Neuronal stem cell (in vitro differentiated cells): ENCODE results near the gene MSLN.

Source experiments
- DNase-seq: peaks from one replicate; pipeline ENCODE4 v3.0.0-alpha.2; 2013; ENCODE audit warnings: low spot score
- H2AFZ ChIP-seq: one replicate; pipeline ENCODE4 v1.6.1; 2013; ENCODE audit warnings: mild to moderate bottlenecking, low read length, inconsistent platforms
- H2AK5ac ChIP-seq: 2 replicates; pipeline ENCODE4 v1.6.1; 2013; ENCODE audit warnings: low read depth, mild to moderate bottlenecking, inconsistent platforms, low read length, moderate library complexity, mixed read lengths
- H2BK120ac ChIP-seq: 2 replicates; pipeline ENCODE4 v1.6.1; 2013; ENCODE audit warnings: low read depth, mild to moderate bottlenecking, inconsistent platforms, low read length, moderate library complexity, mixed read lengths
- H2BK12ac ChIP-seq: one replicate; pipeline ENCODE4 v1.6.1; 2013; ENCODE audit warnings: low read length, inconsistent platforms
- H2BK15ac ChIP-seq: 2 replicates; pipeline ENCODE4 v1.6.1; 2013; ENCODE audit warnings: mild to moderate bottlenecking, low read length, inconsistent platforms, mixed read lengths
- H2BK5ac ChIP-seq: one replicate; pipeline ENCODE4 v1.6.1; 2013; ENCODE audit warnings: inconsistent platforms, mild to moderate bottlenecking, low read length, moderate library complexity
- H3K14ac ChIP-seq: one replicate; pipeline ENCODE4 v1.6.1; 2013; ENCODE audit warnings: low read length, inconsistent platforms
- H3K18ac ChIP-seq: 2 replicates; pipeline ENCODE4 v1.6.1; 2013; ENCODE audit warnings: low read length, inconsistent platforms
- H3K23ac ChIP-seq: 2 replicates; pipeline ENCODE4 v1.6.1; 2013; ENCODE audit warnings: low read depth, mild to moderate bottlenecking, mixed read lengths, low read length, inconsistent platforms; ENCODE audit not compliant: poor library complexity
- H3K27ac ChIP-seq: replicated peaks from 3 replicates; pipeline ENCODE4 v1.5.1; 2013; ENCODE audit warnings: low read length, inconsistent platforms
- H3K27me3 ChIP-seq, 3 experiments: 2 replicates each; pipeline ENCODE4 v1.6.1; 2013; ENCODE audit warnings: low read length in 3 of 3, mild to moderate bottlenecking in 2 of 3, inconsistent platforms in 1 of 3, low read depth in 1 of 3, mixed read lengths in 1 of 3, moderate library complexity in 1 of 3; ENCODE audit not compliant: control insufficient read depth in 3 of 3, insufficient read depth in 3 of 3
- H3K36me3 ChIP-seq, 2 donors: replicated peaks in 1 of 2; 2 replicates each; pipeline ENCODE4 v1.6.1; 2013; ENCODE audit warnings: low read length in 2 of 2; ENCODE audit not compliant: control insufficient read depth in 2 of 2, insufficient read depth in 2 of 2
- H3K4ac ChIP-seq: 2 replicates; pipeline ENCODE4 v1.6.1; 2013; ENCODE audit warnings: inconsistent platforms, mild to moderate bottlenecking, low read length, moderate library complexity
- H3K4me1 ChIP-seq, 2 donors: 1 replicate in 1 of 2; 2 replicates in 1 of 2; pipeline ENCODE4 v1.6.1; 2013; ENCODE audit warnings: low read length in 2 of 2, low read depth in 1 of 2; ENCODE audit not compliant: control insufficient read depth in 2 of 2, insufficient read depth in 1 of 2
- H3K4me2 ChIP-seq: one replicate; pipeline ENCODE4 v1.6.1; 2013; ENCODE audit warnings: mild to moderate bottlenecking, low read length, inconsistent platforms; ENCODE audit not compliant: insufficient read depth, poor library complexity, severe bottlenecking
- H3K4me3 ChIP-seq, 2 donors: 2 replicates each; pipeline ENCODE4 v1.5.1; 2013; ENCODE audit warnings: low read length in 2 of 2, mild to moderate bottlenecking in 2 of 2, inconsistent platforms in 1 of 2, moderate library complexity in 1 of 2
- H3K79me1 ChIP-seq: one replicate; pipeline ENCODE4 v1.6.1; 2013; ENCODE audit warnings: low read depth, mild to moderate bottlenecking, inconsistent platforms, low read length, moderate library complexity
- H3K9ac ChIP-seq: one replicate; pipeline ENCODE4 v1.6.1; 2013; ENCODE audit warnings: mild to moderate bottlenecking, low read depth, low read length, inconsistent platforms; ENCODE audit not compliant: poor library complexity
- H3K9me3 ChIP-seq, 2 donors: replicated peaks in 1 of 2; 2 replicates each; pipeline versions ENCODE3 to v1.6.1; 2013; ENCODE audit warnings: low read length in 2 of 2, mild to moderate bottlenecking in 2 of 2, inconsistent platforms in 1 of 2, low read depth in 1 of 2, mixed read lengths in 1 of 2, moderate library complexity in 1 of 2; ENCODE audit not compliant: control insufficient read depth in 2 of 2, insufficient read depth in 1 of 2
- H4K8ac ChIP-seq: one replicate; pipeline ENCODE4 v1.6.1; 2013; ENCODE audit warnings: low read depth, mild to moderate bottlenecking, inconsistent platforms, low read length, moderate library complexity
- H4K91ac ChIP-seq: one replicate; pipeline ENCODE4 v1.6.1; 2013; ENCODE audit warnings: low read length, low read depth, mild to moderate bottlenecking, inconsistent platforms; ENCODE audit not compliant: poor library complexity
- WGBS, 2 donors: extraction: QIAGEN DNeasy Blood & Tissue Kit; methylation state at CpG; one replicate each; pipeline ENCODE4 v1.1.7; 2013; ENCODE audit warnings: missing lambda C conversion rate in 2 of 2, mixed read lengths in 1 of 2; ENCODE audit not compliant: insufficient read length in 2 of 2, insufficient replicate concordance in 1 of 2; ENCODE audit errors: extremely low coverage in 2 of 2; 5-methylcytosine and 5-hydroxymethylcytosine counted together

MSLN gene

GRCh38 chr16:745739-746138, 14.8 kb upstream of the MSLN start:
- H2BK120ac ChIP-seq = no peak overlapping the region
- no peak overlapping the region for H3K4me3 ChIP-seq
- H3K9ac ChIP-seq = no peak overlapping the region
- WGBS, 2 donors = no CpG with 5 or more reads among the region's 14 CpGs
- H2AFZ ChIP-seq = peak overlapping the region; percentile 56
- no peak overlapping the region for H3K27ac ChIP-seq
- H3K9me3 ChIP-seq = no peaks in the 10 kb centered on the region
- no peak overlapping the region for H4K8ac ChIP-seq
- DNase-seq = no peak
- peaks cover 7% of the 10 kb centered on the region for H3K79me1 ChIP-seq
- H3K18ac ChIP-seq = peak overlapping the region; percentile 57
- no peak overlapping the region for H2BK5ac ChIP-seq
- H4K91ac ChIP-seq = no peak overlapping the region
- no peak overlapping the region for H2BK15ac ChIP-seq
- no peaks in the 10 kb centered on the region for H3K36me3 ChIP-seq
- no peaks in the 10 kb centered on the region for H3K27me3 ChIP-seq
- no peak overlapping the region for H3K14ac ChIP-seq
- no peak overlapping the region for H2BK12ac ChIP-seq
- H3K4me2 ChIP-seq = no peak overlapping the region
- H3K23ac ChIP-seq = no peak overlapping the region
- H3K4ac ChIP-seq = no peak overlapping the region
- H3K4me1 ChIP-seq = peaks cover 0 to 8% of the 10 kb centered on the region in 2 donors
- no peak overlapping the region for H2AK5ac ChIP-seq

- Histone ChIP-seq H2AK5ac (peak overlapping the region; percentile 84), H3K27ac (no peak overlapping the region), H3K23ac (no peak overlapping the region), H3K18ac (no peak overlapping the region), H3K79me1 (peaks cover 7% of the 10 kb centered on the region), H2BK12ac (no peak overlapping the region), H3K4me3 (no peak overlapping the region), H3K9me3 (no peaks in the 10 kb centered on the region), H2AFZ (no peak overlapping the region), H3K4ac (no peak overlapping the region), H3K36me3 (no peaks in the 10 kb centered on the region), H3K27me3 (no peaks in the 10 kb centered on the region), H2BK120ac (no peak overlapping the region), H3K4me2 (no peak overlapping the region), H3K9ac (no peak overlapping the region), H3K4me1 (peaks cover 5 to 17% of the 10 kb centered on the region in 2 donors), H2BK15ac (no peak overlapping the region), H4K8ac (no peak overlapping the region), H3K14ac (no peak overlapping the region), H2BK5ac (no peak overlapping the region), H4K91ac (no peak overlapping the region)
- no CpG with 5 or more reads among the region's 13 CpGs for WGBS, 2 donors
- no peak for DNase-seq
These were observed 13.9 kb upstream of the MSLN start for GRCh38 chr16:746637-747036.

- H4K8ac ChIP-seq = no peak overlapping the region
- no CpG with 5 or more reads among the region's 39 CpGs for WGBS, 2 donors
- no peak overlapping the region for H4K91ac ChIP-seq
- H2BK5ac ChIP-seq = peak overlapping the region; percentile 13
- H3K18ac ChIP-seq = no peak overlapping the region
- no peaks in the 10 kb centered on the region for H3K27me3 ChIP-seq
- peaks cover 3% of the 10 kb centered on the region for H3K79me1 ChIP-seq
- H3K27ac ChIP-seq = no peak overlapping the region
- H3K4me3 ChIP-seq = no peak overlapping the region
- H3K4me1 ChIP-seq = peaks cover 14 to 27% of the 10 kb centered on the region in 2 donors
- no peak overlapping the region for H2AFZ ChIP-seq
- no peak overlapping the region for H2BK12ac ChIP-seq
- no peak overlapping the region for H3K9ac ChIP-seq
- no peak overlapping the region for H2BK120ac ChIP-seq
- H2BK15ac ChIP-seq = no peak overlapping the region
- H3K36me3 ChIP-seq = no peaks in the 10 kb centered on the region
- H3K23ac ChIP-seq = no peak overlapping the region
- H2AK5ac ChIP-seq = peak overlapping the region; percentile 56
- no peak overlapping the region for H3K4ac ChIP-seq
- DNase-seq = no peak
- no peak overlapping the region for H3K4me2 ChIP-seq
- no peaks in the 10 kb centered on the region for H3K9me3 ChIP-seq
- H3K14ac ChIP-seq = no peak overlapping the region
These were observed 12.4 kb upstream of the MSLN start for GRCh38 chr16:747978-748746.

- WGBS, 2 donors = no CpG with 5 or more reads among the region's 6 CpGs
- Histone ChIP-seq H2AFZ (no peak overlapping the region), H3K36me3 (no peaks in the 10 kb centered on the region), H4K8ac (no peak overlapping the region), H3K23ac (no peak overlapping the region), H3K4me3 (no peak overlapping the region), H3K9ac (no peak overlapping the region), H4K91ac (no peak overlapping the region), H2BK12ac (no peak overlapping the region), H3K79me1 (peaks cover 3% of the 10 kb centered on the region), H2BK5ac (no peak overlapping the region), H2AK5ac (no peak overlapping the region), H3K14ac (no peak overlapping the region), H3K9me3 (no peaks in the 10 kb centered on the region), H3K27ac (no peak overlapping the region), H3K4me1 (peaks cover 17 to 27% of the 10 kb centered on the region in 2 donors), H3K18ac (no peak overlapping the region), H3K4me2 (no peak overlapping the region), H3K27me3 (no peaks in the 10 kb centered on the region), H2BK15ac (no peak overlapping the region), H2BK120ac (no peak overlapping the region), H3K4ac (no peak overlapping the region)
- no peak for DNase-seq
These were observed 11.5 kb upstream of the MSLN start for GRCh38 chr16:749010-749409.
